ENCODE results near the gene ASTN1. TPM values are rescaled to one million over a fixed set of nuclear protein-coding genes. Genes with fewer than 3 reads are reported as not detected.

Gene ASTN1
- total RNA-seq, 1 experiment from 2014 or later: 0.42 TPM

GRCh38 chr1:176987016-176987415, 177.5 kb downstream of the ASTN1 start:
- no peaks in the 10 kb centered on the region for H3K79me2 ChIP-seq (ENCODE audit: insufficient read depth, low read length)
- ChIA-PET CTCF (no interaction called here), RAD21 (ENCODE audit: low non-redundant PET in 1 of 2, low total read pairs in 2 of 2, uncharacterized antibody in 2 of 2, unreplicated experiment in 2 of 2) (no interaction called here), POLR2A (no interaction called here)
- intact Hi-C loops (cut with micrococcal nuclease): no loop called here
- H2AFZ ChIP-seq (ENCODE audit: low read depth, low read length, poor library complexity, severe bottlenecking): no peak overlapping the region
- H3K4me2 ChIP-seq (ENCODE audit: low read length): no peak overlapping the region
- H4K20me1 ChIP-seq (ENCODE audit: insufficient read depth): no peaks in the 10 kb centered on the region
- H3K9me2 ChIP-seq (ENCODE audit: insufficient read depth): no peaks in the 10 kb centered on the region
- H3K4me1 ChIP-seq (ENCODE audit: control insufficient read depth in 1 of 2, insufficient read depth in 2 of 2, low read length in 2 of 2): no peaks in the 10 kb centered on the region
- 0 out of 2 replicates have a peak, but pooled peaks cover 5% of the 10 kb centered on the region for H3K27me3 ChIP-seq (ENCODE audit: insufficient read depth, low read length)
- TF ChIP-seq ELF1 (IDR thresholded peaks at IDR 0.05; ENCODE audit: borderline replicate concordance, low read depth): no peak
- TF ChIP-seq CTCF (IDR thresholded peaks at IDR 0.05 in 2 of 3, conservative IDR thresholded peaks at IDR 0.05 in 1 of 3; ENCODE audit: borderline replicate concordance in 1 of 3, insufficient read depth in 1 of 3, low read depth in 2 of 3, low read length in 2 of 3): no peak
- TF ChIP-seq POLR2A (IDR thresholded peaks at IDR 0.05; ENCODE audit: borderline replicate concordance, extremely low read depth, insufficient read depth, insufficient read length): no peak
- TF ChIP-seq REST (IDR thresholded peaks at IDR 0.05; ENCODE audit: low read depth): no peak
- TF ChIP-seq EZH2 (IDR thresholded peaks at IDR 0.05): no peak
- no peak for TF ChIP-seq FOSL1 (IDR thresholded peaks at IDR 0.05; ENCODE audit: low read depth)
- TF ChIP-seq CEBPB (IDR thresholded peaks at IDR 0.05; ENCODE audit: low read depth): no peak
- no peak for TF ChIP-seq MAX (IDR thresholded peaks at IDR 0.05)
- DNase-seq (ENCODE audit: low read depth, low spot score) (no peak), ATAC-seq (no peak)
- H3K27ac ChIP-seq (ENCODE audit: low read depth, low read length): no peak overlapping the region
- BruUV-seq (replicated peaks): no TSS peak
- H3K9me3 ChIP-seq (ENCODE audit: control insufficient read depth in 1 of 2, insufficient read depth in 1 of 2, low read depth in 1 of 2, low read length in 2 of 2): no peaks in the 10 kb centered on the region
- no peak overlapping the region for H3K9ac ChIP-seq (ENCODE audit: low read length)
- H3K36me3 ChIP-seq (ENCODE audit: control insufficient read depth in 1 of 2, insufficient read depth in 2 of 2, low read length in 2 of 2): no peaks in the 10 kb centered on the region
- H3K4me3 ChIP-seq (replicated peaks in 1 of 2; ENCODE audit: low read depth in 1 of 2, low read length in 2 of 2): no peak overlapping the region

All from HCT116 (cell line).